MCF 10A (cell line): ENCODE data around the gene CER1. TPM values are rescaled to one million over a fixed set of nuclear protein-coding genes. Genes with fewer than 3 reads are reported as not detected.

Source experiments
- BruUV-seq: library from RNA; stranded (reverse); fragments of 400-500 nt; replicated peaks from 2 replicates; lab custom pipeline; 2021; lab: Mats Ljungman, UMichigan
- CTCF ChIA-PET: fragments of 300-600 bp; sonication (Branson Sonifier 250); formaldehyde crosslinking; extraction: SDS; loops from one replicate; lab custom pipeline; 2021; ENCODE audit warnings: antibody characterized with exemption, inconsistent platforms; lab: Yijun Ruan, JAX
- POLR2A ChIA-PET: fragments of 300-600, 350-650 bp; sonication (Branson Sonifier 250); formaldehyde crosslinking; extraction: SDS; loops from one replicate; lab custom pipeline; 2020; ENCODE audit warnings: antibody characterized with exemption, inconsistent platforms; lab: Yijun Ruan, JAX
- DNase-seq: peaks from one replicate; pipeline ENCODE4 v3.0.0-alpha.2; 2018; ENCODE audit not compliant: unreplicated experiment
- H3K27ac Mint-ChIP-seq: one replicate; pipeline ENCODE4 v1.8.0; 2022; ENCODE audit warnings: mild to moderate bottlenecking, low read depth, mixed read lengths; ENCODE audit not compliant: unreplicated experiment
- H3K27me3 Mint-ChIP-seq: one replicate; pipeline ENCODE4 v1.8.0; 2022; ENCODE audit warnings: mixed read lengths; ENCODE audit not compliant: insufficient read depth, unreplicated experiment
- H3K36me3 Mint-ChIP-seq: one replicate; pipeline ENCODE4 v1.8.0; 2022; ENCODE audit warnings: mild to moderate bottlenecking, moderate library complexity, mixed read lengths; ENCODE audit not compliant: insufficient read depth, unreplicated experiment
- H3K4me1 Mint-ChIP-seq: one replicate; pipeline ENCODE4 v1.8.0; 2022; ENCODE audit warnings: mixed read lengths; ENCODE audit not compliant: insufficient read depth, unreplicated experiment
- H3K4me3 Mint-ChIP-seq: one replicate; pipeline ENCODE4 v1.8.0; 2022; ENCODE audit warnings: mild to moderate bottlenecking, moderate library complexity, mixed read lengths; ENCODE audit not compliant: unreplicated experiment
- H3K9me3 Mint-ChIP-seq: one replicate; pipeline ENCODE4 v1.8.0; 2022; ENCODE audit warnings: mixed read lengths; ENCODE audit not compliant: unreplicated experiment
- intact Hi-C: fragments of 100-400 bp; cut with micrococcal nuclease; formaldehyde crosslinking; loops from 2 replicates; pipeline ENCODE4 v1.14.1; 2022
- total RNA-seq: library from RNA; stranded (reverse); gene quantifications from 2 replicates; pipeline ENCODE4 v1.2.3, GENCODE V29; 2022
- TF ChIP-seq, protein P1 (sequence below): fragments of 200-600 bp; IDR thresholded peaks from one replicate; pipeline ENCODE4 v1.8.0; 2022; ENCODE audit warnings: antibody characterized with exemption, mild to moderate bottlenecking; ENCODE audit not compliant: unreplicated experiment

The CER1 gene
- total RNA-seq, 1 experiment from 2014 or later = not detected

DNA sequence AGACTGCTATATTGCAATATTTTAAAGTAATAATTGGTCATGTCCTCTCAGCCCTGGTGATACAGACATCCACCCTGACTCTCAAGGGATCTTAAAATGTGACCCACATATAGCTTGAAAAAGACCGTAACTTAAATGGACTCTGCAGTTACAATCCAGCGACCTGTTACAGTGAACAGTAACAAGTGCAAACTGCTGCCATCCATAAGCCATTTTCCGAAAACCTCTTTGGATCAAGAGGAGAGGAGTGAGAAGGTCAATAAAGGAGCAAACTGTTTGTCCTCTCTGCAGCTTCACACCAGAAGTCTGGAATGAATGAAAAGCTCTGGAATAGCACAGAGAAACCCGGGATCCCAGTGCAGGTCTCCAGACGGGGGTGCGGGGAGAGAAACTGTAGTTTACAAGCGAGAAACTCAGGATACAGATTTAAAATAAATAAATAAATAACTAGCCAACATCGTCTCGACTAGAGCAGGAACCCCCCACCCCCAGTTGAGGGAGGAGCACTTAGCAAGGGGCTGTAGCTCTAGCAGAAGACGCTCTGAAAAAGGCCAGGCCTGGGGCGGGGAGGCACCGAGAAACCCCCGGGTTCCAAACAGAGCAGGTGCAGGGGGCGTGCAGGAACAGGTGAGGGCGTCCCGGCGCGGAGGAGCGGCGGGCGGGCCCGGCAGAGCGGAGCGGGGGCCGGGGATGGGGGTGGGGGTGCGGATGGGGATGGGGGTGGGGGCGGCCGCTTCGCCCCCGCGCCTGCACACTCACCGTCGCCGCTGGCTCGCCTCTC is 29.9 kb downstream of the CER1 start:
- peak; percentile 18 for DNase-seq
- CTCF ChIA-PET = interaction anchor here (0.6 to 1.6 kb wide), 7 partner anchors 31 to 707 kb away, joined by 3 to 4 read pairs (median 4); no protein-coding TSS in a partner anchor
- TF ChIP-seq, protein P1, sequence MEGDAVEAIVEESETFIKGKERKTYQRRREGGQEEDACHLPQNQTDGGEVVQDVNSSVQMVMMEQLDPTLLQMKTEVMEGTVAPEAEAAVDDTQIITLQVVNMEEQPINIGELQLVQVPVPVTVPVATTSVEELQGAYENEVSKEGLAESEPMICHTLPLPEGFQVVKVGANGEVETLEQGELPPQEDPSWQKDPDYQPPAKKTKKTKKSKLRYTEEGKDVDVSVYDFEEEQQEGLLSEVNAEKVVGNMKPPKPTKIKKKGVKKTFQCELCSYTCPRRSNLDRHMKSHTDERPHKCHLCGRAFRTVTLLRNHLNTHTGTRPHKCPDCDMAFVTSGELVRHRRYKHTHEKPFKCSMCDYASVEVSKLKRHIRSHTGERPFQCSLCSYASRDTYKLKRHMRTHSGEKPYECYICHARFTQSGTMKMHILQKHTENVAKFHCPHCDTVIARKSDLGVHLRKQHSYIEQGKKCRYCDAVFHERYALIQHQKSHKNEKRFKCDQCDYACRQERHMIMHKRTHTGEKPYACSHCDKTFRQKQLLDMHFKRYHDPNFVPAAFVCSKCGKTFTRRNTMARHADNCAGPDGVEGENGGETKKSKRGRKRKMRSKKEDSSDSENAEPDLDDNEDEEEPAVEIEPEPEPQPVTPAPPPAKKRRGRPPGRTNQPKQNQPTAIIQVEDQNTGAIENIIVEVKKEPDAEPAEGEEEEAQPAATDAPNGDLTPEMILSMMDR = no peak
- Mint-ChIP-seq H3K27ac (peak overlapping the region; percentile 64), H3K4me3 (peak overlapping the region; percentile 87), H3K27me3 (peaks cover 18% of the 10 kb centered on the region), H3K36me3 (peaks cover 13% of the 10 kb centered on the region), H3K9me3 (no peaks in the 10 kb centered on the region), H3K4me1 (no peaks in the 10 kb centered on the region)
- POLR2A ChIA-PET = interaction anchor here (1.6 kb wide), 2 partner anchors 31 to 48 kb away, joined by 4 to 6 read pairs; no protein-coding TSS in a partner anchor
- no TSS peak for BruUV-seq
- intact Hi-C loops = no loop called here

DNA sequence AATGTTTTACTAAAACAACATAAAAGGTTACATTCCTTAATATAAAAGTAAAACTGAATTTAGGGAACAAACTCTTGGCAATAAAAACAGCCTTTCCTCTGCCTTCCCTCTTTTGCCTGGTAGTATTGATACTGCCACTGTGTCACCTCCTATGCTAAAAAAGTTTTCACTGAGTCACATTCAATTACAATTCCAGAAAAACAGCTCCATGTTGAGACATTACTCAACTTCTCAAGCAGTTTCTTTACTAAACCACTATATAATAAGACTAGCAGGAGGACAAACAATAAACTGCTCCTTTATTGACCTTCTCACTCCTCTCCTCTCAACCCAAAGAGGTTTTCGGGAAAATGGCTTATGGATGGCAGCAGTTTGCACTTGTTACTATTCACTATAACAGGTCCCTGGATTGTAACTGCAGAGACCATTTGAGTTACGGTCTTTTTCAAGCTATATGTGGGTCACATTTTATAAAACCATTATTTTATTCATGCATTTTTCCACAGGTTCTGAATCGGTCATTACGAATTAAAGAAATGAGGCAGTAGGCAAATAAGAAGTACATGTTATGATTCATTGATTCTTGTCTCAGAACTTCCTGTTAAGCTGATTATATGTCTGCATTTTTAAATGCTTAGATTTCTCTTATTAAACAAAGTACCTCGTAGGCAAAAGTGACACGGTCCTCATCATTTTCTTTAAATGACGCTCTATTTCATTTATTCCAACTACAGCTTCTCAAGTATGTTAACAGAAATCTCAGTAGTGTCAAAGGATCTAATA is 31.4 kb downstream of the CER1 start:
- no peak overlapping the region for H3K27ac Mint-ChIP-seq
- no peak overlapping the region for H3K4me3 Mint-ChIP-seq
- no peaks in the 10 kb centered on the region for H3K9me3 Mint-ChIP-seq
- no peak for DNase-seq
- no peaks in the 10 kb centered on the region for H3K4me1 Mint-ChIP-seq
- intact Hi-C loops = no loop called here
- H3K36me3 Mint-ChIP-seq = peaks cover 13% of the 10 kb centered on the region
- peaks cover 3% of the 10 kb centered on the region for H3K27me3 Mint-ChIP-seq
- CTCF ChIA-PET = interaction anchor here (0.7 to 1.6 kb wide), 5 partner anchors 29 to 1995 kb away, joined by 3 to 4 read pairs (median 3); no protein-coding TSS in a partner anchor
- BruUV-seq = no TSS peak
- TF ChIP-seq, protein P1 = no peak
- POLR2A ChIA-PET = interaction anchor here (0.8 to 1.6 kb wide), 2 partner anchors 18 to 50 kb away, joined by 3 to 6 read pairs; no protein-coding TSS in a partner anchor

DNA sequence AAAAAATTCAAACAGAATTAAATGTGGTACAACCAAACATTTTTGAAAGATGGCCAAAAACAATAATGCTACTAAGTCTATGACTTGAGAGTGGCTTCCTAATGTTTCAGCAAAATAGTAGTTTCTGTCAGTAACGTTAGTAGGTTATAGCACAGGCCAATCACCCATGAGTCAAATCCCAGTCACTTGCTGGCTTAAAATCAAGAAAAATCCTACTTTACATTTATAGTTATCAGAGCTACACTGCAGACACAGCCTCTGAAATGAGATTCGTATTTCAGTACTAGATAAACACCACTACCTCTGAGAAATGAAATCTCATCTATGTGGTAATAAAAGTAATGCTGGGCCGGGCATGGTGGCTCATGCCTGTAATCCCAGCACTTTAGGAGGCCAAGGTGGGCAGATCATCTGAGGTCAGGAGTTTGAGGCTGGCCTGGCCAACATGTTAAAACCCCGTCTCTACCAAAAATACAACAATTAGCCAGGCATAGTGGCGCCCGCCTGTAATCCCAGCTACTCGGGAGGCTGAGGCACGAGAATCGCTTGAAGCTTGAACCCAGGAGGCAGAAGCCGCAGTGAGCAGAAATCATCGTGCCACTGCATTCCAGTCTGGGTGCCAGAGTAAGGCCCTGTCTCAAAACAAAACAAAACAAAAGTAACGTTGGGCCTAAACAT is 35.4 kb downstream of the CER1 start:
- peak; percentile 64 for DNase-seq
- Mint-ChIP-seq H3K27ac (peak overlapping the region; percentile 31), H3K4me3 (no peak overlapping the region), H3K4me1 (no peaks in the 10 kb centered on the region), H3K9me3 (no peaks in the 10 kb centered on the region), H3K27me3 (no peaks in the 10 kb centered on the region), H3K36me3 (peaks cover 19% of the 10 kb centered on the region)
- TF ChIP-seq, protein P1 = no peak
- intact Hi-C loops = no loop called here
- POLR2A ChIA-PET = interaction anchor here (0.7 kb wide), 2 partner anchors 27 to 1160 kb away, joined by 3 read pairs; no protein-coding TSS in a partner anchor
- BruUV-seq = no TSS peak
- CTCF ChIA-PET = interaction anchor here (0.8 kb wide), 1 partner anchor 393 kb away, joined by 4 read pairs; no protein-coding TSS in a partner anchor
